Sigmoid colon (tissue), 7 donors: ENCODE measurements around the gene SYMPK. TPM values are rescaled to one million over a fixed set of nuclear protein-coding genes. Genes with fewer than 3 reads are reported as not detected.
A peak's percentile ranks its signal among the peaks of the same experiment; 100 is the strongest.

Source experiments
- DNase-seq: peaks from one replicate; pipeline ENCODE4 v3.0.0-alpha.2; 2019
- H3K27ac ChIP-seq, 4 donors: fragments of 200-600 bp; sonication (generic); one replicate each; pipeline ENCODE4 v1.5.1; 2016 to 2019; ENCODE audit warnings: mild to moderate bottlenecking in 1 of 4
- H3K27me3 ChIP-seq, 3 donors: fragments of 200-600 bp; sonication (generic); one replicate each; pipeline ENCODE4 v1.5.1; 2019; ENCODE audit warnings: mild to moderate bottlenecking in 1 of 3
- H3K36me3 ChIP-seq, 4 donors: fragments of 200-600 bp; sonication (generic); one replicate each; pipeline ENCODE4 v1.5.1; 2016 to 2019
- H3K4me1 ChIP-seq, 4 donors: fragments of 200-600 bp; sonication (generic); one replicate each; pipeline ENCODE4 v1.5.1; 2017 to 2019
- H3K4me3 ChIP-seq, 4 donors: fragments of 200-600 bp; sonication (generic); one replicate each; pipeline ENCODE4 v1.5.1; 2017 to 2019; ENCODE audit warnings: mild to moderate bottlenecking in 2 of 4, moderate library complexity in 1 of 4
- H3K9me3 ChIP-seq, 4 donors: fragments of 200-600 bp in 3 of 4; sonication (generic) in 3 of 4; one replicate each; pipeline versions ENCODE4 v1.5.1 to v1.6.1; 2013 to 2019
- CTCF ChIP-seq, 4 experiments: fragments of 450-650 bp in 3 of 4; fragments of 200-600 bp in 1 of 4; IDR thresholded peaks; one replicate each; pipeline ENCODE4 v1.5.1; 2016 to 2019; ENCODE audit warnings: antibody characterized with exemption in 4 of 4, mild to moderate bottlenecking in 3 of 4, moderate library complexity in 2 of 4
- EP300 ChIP-seq, 4 donors: sonication (generic); formaldehyde crosslinking; IDR thresholded peaks; one replicate each; pipeline ENCODE4 v1.6.1; 2017; ENCODE audit warnings: antibody characterized with exemption in 4 of 4
- POLR2A ChIP-seq, 2 donors: fragments of 450-650 bp; IDR thresholded peaks; one replicate each; pipeline ENCODE4 v1.6.1; 2016; ENCODE audit warnings: antibody characterized with exemption in 2 of 2, mild to moderate bottlenecking in 2 of 2, moderate library complexity in 2 of 2
- POLR2AphosphoS5 ChIP-seq, 4 donors: sonication (generic); formaldehyde crosslinking; IDR thresholded peaks; one replicate each; pipeline ENCODE4 v1.6.1; 2017; ENCODE audit warnings: antibody characterized with exemption in 4 of 4
- WGBS, 2 donors: extraction: QIAGEN DNeasy Blood & Tissue Kit; methylation state at CpG; one replicate each; pipeline ENCODE4 v1.1.7; 2013; 5-methylcytosine and 5-hydroxymethylcytosine counted together
- intact Hi-C: fragments of 100-400 bp; cut with DNase I; formaldehyde crosslinking; loops from one replicate; pipeline ENCODE4 v1.15.1; 2023
- polyA plus RNA-seq, 3 donors: library from polyadenylated mRNA; stranded (reverse); fragments of 200-250 nt; gene quantifications; one replicate each; pipeline ENCODE4 v1.2.3, GENCODE V29; 2013
- total RNA-seq, 4 donors: library from RNA; depleted of rRNA; stranded (reverse); fragments of >200 nt; gene quantifications; one replicate each; pipeline ENCODE4 v1.1.0, GENCODE V29; 2016
- donor health status: healthy with polysubstance abuse.
- donor health status: Bipolar disorder and iron deficiency.
- donor health status: healthy.

SYMPK gene
- total and polyA plus RNA-seq, 7 donors = 18.2 to 84.4 (median 28.5) TPM

DNA sequence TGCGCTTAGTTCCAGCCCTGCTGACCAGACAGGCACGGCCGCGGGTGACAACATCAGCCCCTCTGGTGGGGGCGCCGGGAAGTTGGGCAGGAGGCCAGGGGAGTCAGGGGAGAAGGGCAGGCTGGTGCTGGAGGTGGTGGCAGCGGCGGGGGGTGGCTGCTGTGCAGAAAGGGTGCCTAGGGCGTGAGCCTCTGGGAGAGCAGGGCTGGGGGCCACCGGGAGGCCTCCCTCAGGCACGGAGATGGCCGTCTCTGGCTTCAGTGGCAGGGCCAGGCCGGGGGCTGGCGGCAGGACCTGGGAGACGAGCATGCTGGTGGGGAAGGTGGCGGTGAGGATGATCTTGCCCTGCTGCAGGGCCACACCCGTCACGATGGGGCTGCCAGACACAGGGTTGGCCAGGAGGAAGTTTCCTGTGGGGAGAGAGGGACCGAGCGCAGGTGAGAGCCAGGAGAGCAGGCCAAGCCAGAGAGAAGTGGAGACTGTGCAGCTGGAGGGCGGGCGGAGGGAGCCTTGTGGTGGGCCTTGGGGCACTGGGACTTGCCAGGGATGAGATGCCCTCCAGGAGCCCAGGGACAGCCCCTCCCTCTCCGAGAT lies 97.1 kb downstream of the SYMPK start:
- 79 to 80% methylated on average over 23 of the region's 23 CpGs for WGBS, 2 donors
- TF ChIP-seq POLR2AphosphoS5 (IDR thresholded peaks at IDR 0.05) (no peak), CTCF (IDR thresholded peaks at IDR 0.05) (no peak), POLR2A (IDR thresholded peaks at IDR 0.05) (no peak), EP300 (IDR thresholded peaks at IDR 0.05) (no peak)
- Histone ChIP-seq H3K4me3 (peak overlapping the region in 3 of 4 donors; percentile 80 to 93 (median 89)), H3K27ac (peak overlapping the region; percentile 89 to 99 (median 98)), H3K27me3 (no peaks in the 10 kb centered on the region), H3K9me3 (no peaks in the 10 kb centered on the region), H3K36me3 (no peaks in the 10 kb centered on the region), H3K4me1 (peaks cover 3 to 60% (median 42%) of the 10 kb centered on the region in 4 donors)
- intact Hi-C loops = loop anchor here (2.0 kb wide), 2 partner anchors 49 to 73 kb away; partner anchors contain the start of gene QPCTL
- peak; percentile 72 for DNase-seq

Other genes starting within 250 kb of the SYMPK start
- 10 to 100 TPM; 10.4 to 34.6 (median 14.7) TPM for gene EML2, start 223.8 kb downstream of the SYMPK start, total RNA-seq
- gene EML2, start 223.8 kb downstream of the SYMPK start, polyA plus RNA-seq = 10 to 100 TPM; 40.2 to 75.6 (median 40.5) TPM
- not detected for gene GIPR, start 194.9 kb downstream of the SYMPK start, total RNA-seq
- 10 to 100 TPM in 1 of 3 donors, 1 to 10 TPM in 1, under 1 TPM in 1; 0.69 to 11.8 (median 3.6) TPM for gene GIPR, start 194.9 kb downstream of the SYMPK start, polyA plus RNA-seq
- gene SNRPD2, start 171.2 kb downstream of the SYMPK start, total RNA-seq = 100 to 1,000 TPM; 145 to 261 (median 242) TPM
- gene SNRPD2, start 171.2 kb downstream of the SYMPK start, polyA plus RNA-seq = 100 to 1,000 TPM; 271 to 423 (median 382) TPM
- gene QPCTL, start 170.5 kb downstream of the SYMPK start, total RNA-seq = 1 to 10 TPM; 2.1 to 4.7 (median 3.4) TPM
- 1 to 10 TPM; 1.2 to 7.6 (median 1.6) TPM for gene QPCTL, start 170.5 kb downstream of the SYMPK start, polyA plus RNA-seq
- 1 to 10 TPM; 7.1 to 9.7 (median 8.8) TPM for gene FBXO46, start 132.3 kb downstream of the SYMPK start, total RNA-seq
- 10 to 100 TPM in 2 of 3 donors, 1 to 10 TPM in 1; 9.5 to 16.5 (median 10.8) TPM for gene FBXO46, start 132.3 kb downstream of the SYMPK start, polyA plus RNA-seq
- gene MEIOSIN, start 129.7 kb downstream of the SYMPK start, total RNA-seq = not detected
- gene MEIOSIN, start 129.7 kb downstream of the SYMPK start, polyA plus RNA-seq = not detected
- 10 to 100 TPM; 16.8 to 20.7 (median 18.7) TPM for gene SIX5, start 93.9 kb downstream of the SYMPK start, total RNA-seq
- gene SIX5, start 93.9 kb downstream of the SYMPK start, polyA plus RNA-seq = 10 to 100 TPM in 1 of 3 donors, 1 to 10 TPM in 2; 4.2 to 11.6 (median 7.8) TPM
- 100 to 1,000 TPM in 3 of 4 donors, 10 to 100 TPM in 1; 62.2 to 219 (median 168) TPM for gene DMPK, start 80.7 kb downstream of the SYMPK start, total RNA-seq
- 10 to 100 TPM in 1 of 3 donors, 1 to 10 TPM in 2; 7.2 to 43.0 (median 8.8) TPM for gene DMPK, start 80.7 kb downstream of the SYMPK start, polyA plus RNA-seq
- gene DMWD, start 70.3 kb downstream of the SYMPK start, total RNA-seq = 10 to 100 TPM; 21.1 to 59.5 (median 36.8) TPM
- 10 to 100 TPM; 13.2 to 30.4 (median 14.8) TPM for gene DMWD, start 70.3 kb downstream of the SYMPK start, polyA plus RNA-seq
- not detected for gene RSPH6A, start 47.8 kb downstream of the SYMPK start, total RNA-seq
- gene RSPH6A, start 47.8 kb downstream of the SYMPK start, polyA plus RNA-seq = under 1 TPM in 1 of 3 donors, not detected in 2; 0.12 TPM
- under 1 TPM in 1 of 4 donors, not detected in 3; 0.49 TPM for gene FOXA3, start 1.2 kb upstream of the SYMPK start, total RNA-seq
- 10 to 100 TPM; 28.1 to 72.8 (median 57.1) TPM for gene FOXA3, start 1.2 kb upstream of the SYMPK start, polyA plus RNA-seq
- gene IRF2BP1, start 23.0 kb upstream of the SYMPK start, total RNA-seq = 10 to 100 TPM; 18.0 to 25.5 (median 20.8) TPM
- gene IRF2BP1, start 23.0 kb upstream of the SYMPK start, polyA plus RNA-seq = 10 to 100 TPM in 2 of 3 donors, 1 to 10 TPM in 1; 7.8 to 15.2 (median 11.3) TPM
- gene MYPOP, start 39.5 kb upstream of the SYMPK start, total RNA-seq = 1 to 10 TPM; 1.8 to 6.1 (median 3.0) TPM
- gene MYPOP, start 39.5 kb upstream of the SYMPK start, polyA plus RNA-seq = 1 to 10 TPM; 6.2 to 8.3 (median 6.6) TPM
- gene NANOS2, start 51.6 kb upstream of the SYMPK start, total RNA-seq = not detected
- gene NANOS2, start 51.6 kb upstream of the SYMPK start, polyA plus RNA-seq = under 1 TPM in 2 of 3 donors, not detected in 1; 0.46 to 0.60 TPM
- gene NOVA2, start 110.7 kb upstream of the SYMPK start, total RNA-seq = 1 to 10 TPM in 2 of 4 donors, under 1 TPM in 2; 0.36 to 3.0 (median 1.2) TPM
- gene NOVA2, start 110.7 kb upstream of the SYMPK start, polyA plus RNA-seq = 1 to 10 TPM in 1 of 3 donors, under 1 TPM in 2; 0.23 to 1.1 (median 0.60) TPM
- gene CCDC61, start 132.3 kb upstream of the SYMPK start, total RNA-seq = 10 to 100 TPM in 2 of 4 donors, 1 to 10 TPM in 2; 5.0 to 15.2 (median 8.0) TPM
- gene CCDC61, start 132.3 kb upstream of the SYMPK start, polyA plus RNA-seq = 10 to 100 TPM in 2 of 3 donors, 1 to 10 TPM in 1; 9.6 to 16.3 (median 10.9) TPM
- not detected for gene PGLYRP1, start 159.9 kb upstream of the SYMPK start, total RNA-seq
- under 1 TPM in 1 of 3 donors, not detected in 2; 0.12 TPM for gene PGLYRP1, start 159.9 kb upstream of the SYMPK start, polyA plus RNA-seq
- not detected for gene IGFL4, start 177.9 kb upstream of the SYMPK start, total RNA-seq
- not detected for gene IGFL4, start 177.9 kb upstream of the SYMPK start, polyA plus RNA-seq